ENCODE data around the gene RBBP8NL.

Gene RBBP8NL

DNA sequence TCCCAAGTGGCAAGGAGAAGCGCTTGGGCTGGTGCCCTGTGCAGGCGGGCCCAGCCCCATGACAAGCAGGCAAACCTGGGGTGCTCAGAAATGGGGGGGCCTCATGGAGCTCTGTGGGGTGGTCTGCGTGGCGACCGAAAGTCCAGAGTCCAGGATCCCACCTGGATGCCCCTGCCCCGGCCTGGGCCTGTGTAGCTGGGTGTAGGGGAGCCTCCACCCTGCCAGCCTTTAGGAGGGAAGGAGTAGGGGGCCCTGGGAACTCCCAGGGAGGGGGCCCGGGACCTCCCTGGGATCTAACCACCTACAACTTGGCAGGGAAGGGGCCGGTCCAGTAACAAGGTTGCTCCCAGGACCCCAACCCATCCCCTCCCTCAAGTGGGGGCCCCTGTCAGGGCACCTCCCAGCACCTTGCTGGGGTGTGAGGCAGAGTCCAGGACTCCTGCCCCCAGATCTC lies 55.7 kb downstream of the RBBP8NL start:
- no peak overlapping the region for H2AFZ ChIP-seq (ENCODE audit: low read depth, low read length, severe bottlenecking)
- no peak overlapping the region for H3K4me3 ChIP-seq (ENCODE audit: insufficient read depth, low read length, poor library complexity, severe bottlenecking)
- H3K27me3 ChIP-seq (ENCODE audit: low read length), result no peaks in the 10 kb centered on the region
- H3K27ac ChIP-seq (ENCODE audit: low read depth, low read length), result no peak overlapping the region
- H3K36me3 ChIP-seq (ENCODE audit: low read length), result no peaks in the 10 kb centered on the region
- no peaks in the 10 kb centered on the region for H3K79me2 ChIP-seq (ENCODE audit: insufficient read depth, low read length)
- H3K9me2 ChIP-seq (replicated peaks; ENCODE audit: insufficient read depth, low read length), result no peaks in the 10 kb centered on the region
- no peaks in the 10 kb centered on the region for H3F3A ChIP-seq (ENCODE audit: insufficient read depth)
- H3K9me3 ChIP-seq (ENCODE audit: insufficient read depth, low read length), result no peaks in the 10 kb centered on the region
- H3K4me2 ChIP-seq (ENCODE audit: low read depth, low read length, poor library complexity, severe bottlenecking), result no peak overlapping the region
- H3K9ac ChIP-seq (ENCODE audit: low read length), result no peak overlapping the region
- H4K20me1 ChIP-seq (ENCODE audit: low read depth, low read length), result no peaks in the 10 kb centered on the region
- TF ChIP-seq EZH2phosphoT487 (conservative IDR thresholded peaks at IDR 0.05; ENCODE audit: low read length), result no peak
- no peak for TF ChIP-seq CTCF (IDR thresholded peaks at IDR 0.05; ENCODE audit: insufficient read depth, low read length, poor library complexity, severe bottlenecking)

GRCh38 chr20:62370807-62371587 lies 56.3 kb downstream of the RBBP8NL start:
- Histone ChIP-seq H3K9me2 (replicated peaks; ENCODE audit: insufficient read depth, low read length) (no peaks in the 10 kb centered on the region), H4K20me1 (ENCODE audit: low read depth, low read length) (no peaks in the 10 kb centered on the region), H3K9me3 (ENCODE audit: insufficient read depth, low read length) (no peaks in the 10 kb centered on the region), H3K9ac (ENCODE audit: low read length) (no peak overlapping the region), H3F3A (ENCODE audit: insufficient read depth) (no peaks in the 10 kb centered on the region), H3K79me2 (ENCODE audit: insufficient read depth, low read length) (no peaks in the 10 kb centered on the region), H3K4me2 (ENCODE audit: low read depth, low read length, poor library complexity, severe bottlenecking) (no peak overlapping the region), H3K27ac (ENCODE audit: low read depth, low read length) (no peak overlapping the region), H3K4me3 (ENCODE audit: insufficient read depth, low read length, poor library complexity, severe bottlenecking) (no peak overlapping the region), H3K36me3 (ENCODE audit: low read length) (no peaks in the 10 kb centered on the region), H2AFZ (ENCODE audit: low read depth, low read length, severe bottlenecking) (no peak overlapping the region), H3K27me3 (ENCODE audit: low read length) (no peaks in the 10 kb centered on the region)
- TF ChIP-seq CTCF (IDR thresholded peaks at IDR 0.05; ENCODE audit: insufficient read depth, low read length, poor library complexity, severe bottlenecking) (no peak), EZH2phosphoT487 (conservative IDR thresholded peaks at IDR 0.05; ENCODE audit: low read length) (no peak)

DNA sequence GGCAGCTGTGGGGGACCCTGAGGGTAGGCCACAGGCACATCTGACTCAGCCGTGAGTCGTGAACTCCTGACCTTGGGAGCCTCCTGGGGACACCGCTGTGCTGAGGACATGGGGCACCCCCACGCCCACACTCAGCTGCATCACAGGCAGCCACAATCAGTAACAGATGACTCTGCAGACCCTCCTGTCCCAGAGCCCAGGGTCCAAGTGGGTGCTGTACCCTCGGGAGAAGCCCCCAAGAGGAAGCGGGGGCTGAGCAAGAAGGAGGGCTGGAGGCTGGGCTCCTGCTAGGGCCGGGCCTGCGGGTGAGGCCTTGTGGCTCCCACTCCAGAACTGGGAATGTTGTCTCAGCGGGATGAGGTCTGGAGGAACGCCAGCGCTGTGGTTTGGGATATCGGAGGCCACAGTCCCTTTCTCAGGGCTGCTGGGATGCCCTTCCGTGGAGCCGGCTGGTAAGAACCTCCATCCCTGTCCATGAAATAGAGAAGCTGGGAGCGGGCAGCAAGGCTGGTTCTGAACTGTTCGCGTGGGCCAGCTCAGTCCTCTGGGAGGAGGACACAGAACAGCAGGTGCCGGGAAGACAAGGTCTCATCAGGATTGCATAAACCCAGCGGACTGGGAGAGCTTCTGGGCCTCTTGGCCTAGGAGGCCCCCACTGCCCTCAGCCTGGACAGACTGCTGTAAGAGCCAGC lies 57.1 kb downstream of the RBBP8NL start:
- Histone ChIP-seq H3K36me3 (ENCODE audit: low read length) (no peaks in the 10 kb centered on the region), H3F3A (ENCODE audit: insufficient read depth) (no peaks in the 10 kb centered on the region), H2AFZ (ENCODE audit: low read depth, low read length, severe bottlenecking) (no peak overlapping the region), H3K4me3 (ENCODE audit: insufficient read depth, low read length, poor library complexity, severe bottlenecking) (no peak overlapping the region), H4K20me1 (ENCODE audit: low read depth, low read length) (no peaks in the 10 kb centered on the region), H3K79me2 (ENCODE audit: insufficient read depth, low read length) (no peaks in the 10 kb centered on the region), H3K27me3 (ENCODE audit: low read length) (no peaks in the 10 kb centered on the region), H3K27ac (ENCODE audit: low read depth, low read length) (no peak overlapping the region), H3K9me3 (ENCODE audit: insufficient read depth, low read length) (no peaks in the 10 kb centered on the region), H3K4me2 (ENCODE audit: low read depth, low read length, poor library complexity, severe bottlenecking) (no peak overlapping the region), H3K9me2 (replicated peaks; ENCODE audit: insufficient read depth, low read length) (no peaks in the 10 kb centered on the region), H3K9ac (ENCODE audit: low read length) (no peak overlapping the region)
- TF ChIP-seq EZH2phosphoT487 (conservative IDR thresholded peaks at IDR 0.05; ENCODE audit: low read length) (no peak), CTCF (IDR thresholded peaks at IDR 0.05; ENCODE audit: insufficient read depth, low read length, poor library complexity, severe bottlenecking) (no peak)
